ENCODE measurements around the gene PCAT7.

PCAT7 gene

GRCh38 chr9:94514722-94515121 lies 40.2 kb upstream of the PCAT7 start (continued):
- no peak for TF ChIP-seq KLF16 (tag by site-specific recombination; IDR thresholded peaks at IDR 0.05)
- TF ChIP-seq ZFP3 (tag by site-specific recombination; IDR thresholded peaks at IDR 0.05; ENCODE audit: low read depth): no peak
- no peak for TF ChIP-seq REPIN1 (tag by site-specific recombination; IDR thresholded peaks at IDR 0.05; ENCODE audit: low read depth)
- no peak for TF ChIP-seq ZNF10 (tag by site-specific recombination; IDR thresholded peaks at IDR 0.05)

- Histone ChIP-seq H3K4me3 (ENCODE audit: low read depth, low read length) (no peak overlapping the region), H3K9me3 (ENCODE audit: control insufficient read depth, insufficient read depth, low read depth, low read length) (no peaks in the 10 kb centered on the region), H3K4me1 (ENCODE audit: control insufficient read depth, insufficient read depth, low read length) (no peaks in the 10 kb centered on the region), H3K36me3 (ENCODE audit: control insufficient read depth in 2 of 2, insufficient read depth in 1 of 2, low read length in 2 of 2) (no peaks in the 10 kb centered on the region), H3K27ac (ENCODE audit: extremely low read depth, low read depth, low read length) (no peak overlapping the region)
- ChIA-PET CTCF (no interaction called here), POLR2A (no interaction called here)
- TF ChIP-seq ZNF555 (tag by site-specific recombination; conservative IDR thresholded peaks at IDR 0.05): no peak
- TF ChIP-seq PRDM1 (tag by site-specific recombination; IDR thresholded peaks at IDR 0.05): no peak
- TF ChIP-seq ZSCAN30 (tag by site-specific recombination; IDR thresholded peaks at IDR 0.05): no peak
- TF ChIP-seq ZBTB48 (tag by site-specific recombination; IDR thresholded peaks at IDR 0.05): no peak
- TF ChIP-seq WT1 (tag by site-specific recombination; IDR thresholded peaks at IDR 0.05): no peak
- TF ChIP-seq REPIN1 (tag by site-specific recombination; IDR thresholded peaks at IDR 0.05; ENCODE audit: low read depth): no peak
- no peak for TF ChIP-seq KLF1 (tag by site-specific recombination; IDR thresholded peaks at IDR 0.05)
- no peak for TF ChIP-seq ZNF23 (tag by site-specific recombination; IDR thresholded peaks at IDR 0.05; ENCODE audit: borderline replicate concordance)
These were observed 37.6 kb upstream of the PCAT7 start for GRCh38 chr9:94517254-94517653.

DNA sequence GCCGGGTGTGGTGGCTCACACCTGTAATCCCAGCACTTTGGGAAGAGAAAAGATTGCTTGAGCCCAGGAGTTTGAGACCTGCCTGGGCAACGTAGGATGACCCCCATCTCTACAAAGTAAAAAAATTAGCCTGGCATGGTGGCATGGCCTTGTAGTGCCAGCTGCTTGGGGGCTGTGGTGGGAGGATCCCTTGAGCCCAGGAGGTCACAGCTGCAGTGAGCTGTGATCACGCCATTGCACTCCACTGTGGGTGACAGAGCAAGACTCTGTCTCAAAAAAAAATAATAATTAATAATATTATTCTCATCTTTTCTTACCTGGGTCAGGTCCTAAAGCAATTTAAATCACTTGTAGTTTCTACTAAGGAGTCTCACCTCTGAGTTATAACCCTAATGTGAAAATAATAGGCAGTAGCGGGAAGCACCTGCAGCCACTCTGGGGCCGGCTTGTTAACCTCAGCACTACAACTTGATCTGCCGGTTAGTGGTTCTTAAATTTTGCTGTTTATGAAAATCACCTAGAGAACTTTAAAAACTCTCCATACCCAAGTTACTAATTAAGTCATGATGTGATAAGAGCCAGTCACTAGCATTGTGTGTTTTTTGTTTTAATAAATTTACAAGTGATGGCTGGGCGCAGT lies 29.4 kb upstream of the PCAT7 start:
- H3K4me1 ChIP-seq (ENCODE audit: control insufficient read depth, insufficient read depth, low read length): no peaks in the 10 kb centered on the region
- ChIA-PET CTCF (no interaction called here), POLR2A (no interaction called here)
- TF ChIP-seq ZNF274 (IDR thresholded peaks at IDR 0.05; ENCODE audit: low read length): no peak
- no peak for TF ChIP-seq ZNF274 (tag by site-specific recombination; IDR thresholded peaks at IDR 0.05; ENCODE audit: borderline replicate concordance)
- TF ChIP-seq, protein P1, sequence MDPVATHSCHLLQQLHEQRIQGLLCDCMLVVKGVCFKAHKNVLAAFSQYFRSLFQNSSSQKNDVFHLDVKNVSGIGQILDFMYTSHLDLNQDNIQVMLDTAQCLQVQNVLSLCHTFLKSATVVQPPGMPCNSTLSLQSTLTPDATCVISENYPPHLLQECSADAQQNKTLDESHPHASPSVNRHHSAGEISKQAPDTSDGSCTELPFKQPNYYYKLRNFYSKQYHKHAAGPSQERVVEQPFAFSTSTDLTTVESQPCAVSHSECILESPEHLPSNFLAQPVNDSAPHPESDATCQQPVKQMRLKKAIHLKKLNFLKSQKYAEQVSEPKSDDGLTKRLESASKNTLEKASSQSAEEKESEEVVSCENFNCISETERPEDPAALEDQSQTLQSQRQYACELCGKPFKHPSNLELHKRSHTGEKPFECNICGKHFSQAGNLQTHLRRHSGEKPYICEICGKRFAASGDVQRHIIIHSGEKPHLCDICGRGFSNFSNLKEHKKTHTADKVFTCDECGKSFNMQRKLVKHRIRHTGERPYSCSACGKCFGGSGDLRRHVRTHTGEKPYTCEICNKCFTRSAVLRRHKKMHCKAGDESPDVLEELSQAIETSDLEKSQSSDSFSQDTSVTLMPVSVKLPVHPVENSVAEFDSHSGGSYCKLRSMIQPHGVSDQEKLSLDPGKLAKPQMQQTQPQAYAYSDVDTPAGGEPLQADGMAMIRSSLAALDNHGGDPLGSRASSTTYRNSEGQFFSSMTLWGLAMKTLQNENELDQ (tag by site-specific recombination; IDR thresholded peaks at IDR 0.05; ENCODE audit: low read depth): no peak
- no peak for TF ChIP-seq ZNF2 (tag by site-specific recombination; IDR thresholded peaks at IDR 0.05)
- TF ChIP-seq ZNF391 (tag by site-specific recombination; IDR thresholded peaks at IDR 0.05; ENCODE audit: borderline replicate concordance, low read depth): no peak
- TF ChIP-seq ZNF701 (tag by site-specific recombination; IDR thresholded peaks at IDR 0.05): no peak
- no peak for TF ChIP-seq ZNF843 (tag by site-specific recombination; IDR thresholded peaks at IDR 0.05)
- TF ChIP-seq KLF16 (tag by site-specific recombination; IDR thresholded peaks at IDR 0.05): no peak
- no peak for TF ChIP-seq ZNF350 (tag by site-specific recombination; IDR thresholded peaks at IDR 0.05)
- TF ChIP-seq ZNF214 (tag by site-specific recombination; IDR thresholded peaks at IDR 0.05; ENCODE audit: borderline replicate concordance): no peak
- TF ChIP-seq ZNF354C (tag by site-specific recombination; IDR thresholded peaks at IDR 0.05; ENCODE audit: borderline replicate concordance, low read depth): no peak
- no peak for TF ChIP-seq ZNF707 (tag by site-specific recombination; IDR thresholded peaks at IDR 0.05)
- no peak for TF ChIP-seq ZNF692 (tag by site-specific recombination; IDR thresholded peaks at IDR 0.05)
- TF ChIP-seq ZNF24 (tag by site-specific recombination; IDR thresholded peaks at IDR 0.05): no peak
- TF ChIP-seq, protein P2, sequence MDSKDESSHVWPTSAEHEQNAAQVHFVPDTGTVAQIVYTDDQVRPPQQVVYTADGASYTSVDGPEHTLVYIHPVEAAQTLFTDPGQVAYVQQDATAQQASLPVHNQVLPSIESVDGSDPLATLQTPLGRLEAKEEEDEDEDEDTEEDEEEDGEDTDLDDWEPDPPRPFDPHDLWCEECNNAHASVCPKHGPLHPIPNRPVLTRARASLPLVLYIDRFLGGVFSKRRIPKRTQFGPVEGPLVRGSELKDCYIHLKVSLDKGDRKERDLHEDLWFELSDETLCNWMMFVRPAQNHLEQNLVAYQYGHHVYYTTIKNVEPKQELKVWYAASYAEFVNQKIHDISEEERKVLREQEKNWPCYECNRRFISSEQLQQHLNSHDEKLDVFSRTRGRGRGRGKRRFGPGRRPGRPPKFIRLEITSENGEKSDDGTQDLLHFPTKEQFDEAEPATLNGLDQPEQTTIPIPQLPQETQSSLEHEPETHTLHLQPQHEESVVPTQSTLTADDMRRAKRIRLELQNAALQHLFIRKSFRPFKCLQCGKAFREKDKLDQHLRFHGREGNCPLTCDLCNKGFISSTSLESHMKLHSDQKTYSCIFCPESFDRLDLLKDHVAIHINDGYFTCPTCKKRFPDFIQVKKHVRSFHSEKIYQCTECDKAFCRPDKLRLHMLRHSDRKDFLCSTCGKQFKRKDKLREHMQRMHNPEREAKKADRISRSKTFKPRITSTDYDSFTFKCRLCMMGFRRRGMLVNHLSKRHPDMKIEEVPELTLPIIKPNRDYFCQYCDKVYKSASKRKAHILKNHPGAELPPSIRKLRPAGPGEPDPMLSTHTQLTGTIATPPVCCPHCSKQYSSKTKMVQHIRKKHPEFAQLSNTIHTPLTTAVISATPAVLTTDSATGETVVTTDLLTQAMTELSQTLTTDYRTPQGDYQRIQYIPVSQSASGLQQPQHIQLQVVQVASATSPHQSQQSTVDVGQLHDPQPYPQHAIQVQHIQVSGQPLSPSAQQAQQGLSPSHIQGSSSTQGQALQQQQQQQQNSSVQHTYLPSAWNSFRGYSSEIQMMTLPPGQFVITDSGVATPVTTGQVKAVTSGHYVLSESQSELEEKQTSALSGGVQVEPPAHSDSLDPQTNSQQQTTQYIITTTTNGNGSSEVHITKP (tag by site-specific recombination; IDR thresholded peaks at IDR 0.05): no peak
- no peak for TF ChIP-seq BCL6B (tag by site-specific recombination; IDR thresholded peaks at IDR 0.05)

More for the DNA sequence above, 29.4 kb upstream of the PCAT7 start:
- Histone ChIP-seq H3K27ac (ENCODE audit: extremely low read depth, low read depth, low read length) (no peak overlapping the region), H3K9me3 (ENCODE audit: control insufficient read depth, insufficient read depth, low read depth, low read length) (no peaks in the 10 kb centered on the region), H3K4me3 (ENCODE audit: low read depth, low read length) (no peak overlapping the region), H3K36me3 (ENCODE audit: control insufficient read depth in 2 of 2, insufficient read depth in 1 of 2, low read length in 2 of 2) (no peaks in the 10 kb centered on the region)

Data from HEK293 (cell line).